ENCODE measurements around the gene PPIL4.
"Not testable (repeated sequence)": the region's sequence is repeated elsewhere in the genome, so short reads cannot be mapped to it uniquely, and the experiment has no call there.

PPIL4 gene

GRCh38 chr6:149482545-149483333 lies 63.1 kb downstream of the PPIL4 start:
- peak in 2 of 14 donors; percentile 16 to 35 for DNase-seq

GRCh38 chr6:149480502-149481280 lies 65.2 kb downstream of the PPIL4 start:
- no peak for DNase-seq

- DNase-seq: no peak
Measured at GRCh38 chr6:149478631-149479314, 67.1 kb downstream of the PPIL4 start.

- DNase-seq: no peak
Measured at GRCh38 chr6:149477544-149477943, 68.3 kb downstream of the PPIL4 start.

GRCh38 chr6:149476789-149477455 lies 68.9 kb downstream of the PPIL4 start:
- no peak for DNase-seq

- no peak for DNase-seq
Measured at GRCh38 chr6:149474108-149474935, 71.5 kb downstream of the PPIL4 start.

- DNase-seq: no peak
Measured at GRCh38 chr6:149473080-149474052, 72.5 kb downstream of the PPIL4 start.

- DNase-seq: no peak
Measured at GRCh38 chr6:149472241-149472640, 73.6 kb downstream of the PPIL4 start.

GRCh38 chr6:149471801-149472200 lies 74.0 kb downstream of the PPIL4 start:
- no peak for DNase-seq

- DNase-seq: no peak
Measured at GRCh38 chr6:149470948-149471347, 74.9 kb downstream of the PPIL4 start.

- no peak for DNase-seq
Measured at GRCh38 chr6:149468179-149468578, 77.7 kb downstream of the PPIL4 start.

GRCh38 chr6:149467265-149467664 lies 78.6 kb downstream of the PPIL4 start:
- no peak for DNase-seq

GRCh38 chr6:149464411-149464810 lies 81.4 kb downstream of the PPIL4 start:
- no peak for DNase-seq

- DNase-seq: no peak
Measured at GRCh38 chr6:149463781-149464180, 82.1 kb downstream of the PPIL4 start.

- DNase-seq: peak in 1 of 14 donors; percentile 16
Measured at GRCh38 chr6:149462712-149463111, 83.1 kb downstream of the PPIL4 start.

- no peak for DNase-seq
Measured at GRCh38 chr6:149461670-149462069, 84.2 kb downstream of the PPIL4 start.

- DNase-seq: not testable (repeated sequence)
Measured at GRCh38 chr6:149460249-149460648, 85.6 kb downstream of the PPIL4 start.

- no peak for DNase-seq
Measured at GRCh38 chr6:149459761-149460160, 86.1 kb downstream of the PPIL4 start.

GRCh38 chr6:149458806-149459205 lies 87.0 kb downstream of the PPIL4 start:
- DNase-seq: no peak

- DNase-seq: no peak
Measured at GRCh38 chr6:149458196-149458595, 87.6 kb downstream of the PPIL4 start.
